H1 (cell line): ENCODE data around the gene ECD. TPM values are rescaled to one million over a fixed set of nuclear protein-coding genes. Genes with fewer than 3 reads are reported as not detected.

Experiments
- CTCF ChIA-PET: fragments of 300-600 bp; sonication (Branson Sonifier 250); formaldehyde crosslinking; loops from one replicate; lab custom pipeline; 2021; ENCODE audit not compliant: partially characterized antibody; lab: Charles Lee
- POLR2A ChIA-PET: fragments of 300-600 bp; sonication (Branson Sonifier 250); formaldehyde crosslinking; loops from one replicate; lab custom pipeline; 2021; ENCODE audit warnings: inconsistent platforms; ENCODE audit not compliant: partially characterized antibody; lab: Charles Lee
- DNase-seq, 2 experiments: peaks; one replicate each; pipeline versions ENCODE4 v3.0.0 to v3.0.0-alpha.2; 2010 to 2022; ENCODE audit warnings: low spot score in 2 of 2, low read depth in 1 of 2, mixed read lengths in 1 of 2
- FAIRE-seq: peaks from 2 replicates; lab custom pipeline; 2011; peaks lifted over from hg19 to GRCh38; lab: Jason Lieb, UNC
- H2AFZ ChIP-seq: 2 replicates; pipeline ENCODE4 v1.8.1; 2012; ENCODE audit warnings: low read length, inconsistent platforms
- H2AK5ac ChIP-seq: 2 replicates; pipeline ENCODE4 v1.6.1; 2013; ENCODE audit warnings: low read depth, low read length
- H2BK120ac ChIP-seq: replicated peaks from 2 replicates; pipeline ENCODE3; 2013; ENCODE audit warnings: low read depth, low read length, inconsistent platforms
- H2BK12ac ChIP-seq: 2 replicates; pipeline ENCODE4 v1.6.1; 2013; ENCODE audit warnings: low read depth, low read length
- H2BK15ac ChIP-seq: 2 replicates; pipeline ENCODE4 v1.6.1; 2013; ENCODE audit warnings: low read length
- H2BK20ac ChIP-seq: 2 replicates; pipeline ENCODE4 v1.6.1; 2013; ENCODE audit warnings: low read length
- H2BK5ac ChIP-seq: 2 replicates; pipeline ENCODE4 v1.6.1; 2013; ENCODE audit warnings: low read depth, low read length
- H3K14ac ChIP-seq: 2 replicates; pipeline ENCODE4 v1.6.1; 2013; ENCODE audit warnings: inconsistent platforms; ENCODE audit not compliant: insufficient read length
- H3K18ac ChIP-seq: 2 replicates; pipeline ENCODE4 v1.6.1; 2013; ENCODE audit warnings: low read length; ENCODE audit errors: extremely low read depth
- H3K23ac ChIP-seq: 2 replicates; pipeline ENCODE4 v1.6.1; 2013; ENCODE audit warnings: inconsistent platforms; ENCODE audit not compliant: insufficient read length
- H3K23me2 ChIP-seq: 2 replicates; pipeline ENCODE4 v1.6.1; 2013; ENCODE audit warnings: low read depth, low read length
- H3K27ac ChIP-seq: 2 replicates; pipeline ENCODE4 v1.6.1; 2011; ENCODE audit warnings: low read depth, low read length, inconsistent platforms
- H3K27me3 ChIP-seq, 4 experiments: replicated peaks in 1 of 4; 1 replicate in 1 of 4; 2 replicates in 3 of 4; pipeline versions ENCODE4 v1.6.1 to v1.8.1; 2011 to 2013; ENCODE audit warnings: low read length in 3 of 4, mild to moderate bottlenecking in 3 of 4, inconsistent platforms in 2 of 4, mixed read lengths in 2 of 4, moderate library complexity in 1 of 4; ENCODE audit not compliant: control insufficient read depth in 3 of 4, insufficient read depth in 3 of 4; ENCODE audit errors: extremely low read depth in 1 of 4
- H3K36me3 ChIP-seq, 4 experiments: 2 replicates each; pipeline versions ENCODE4 v1.6.1 to v1.8.1; 2011 to 2013; ENCODE audit warnings: mild to moderate bottlenecking in 4 of 4, low read length in 3 of 4, moderate library complexity in 2 of 4, control low read depth in 1 of 4, inconsistent platforms in 1 of 4; ENCODE audit not compliant: insufficient read depth in 4 of 4, control insufficient read depth in 2 of 4
- H3K4ac ChIP-seq: replicated peaks from 2 replicates; pipeline ENCODE3; 2013; ENCODE audit warnings: low read length, low read depth, mixed read lengths, inconsistent platforms; ENCODE audit not compliant: insufficient read length
- H3K4me1 ChIP-seq, 4 experiments: replicated peaks in 1 of 4; 1 replicate in 1 of 4; 2 replicates in 3 of 4; pipeline versions ENCODE4 v1.6.1 to v1.8.1; 2011 to 2013; ENCODE audit warnings: low read length in 3 of 4, inconsistent platforms in 2 of 4, mixed read lengths in 1 of 4; ENCODE audit not compliant: insufficient read depth in 4 of 4, control insufficient read depth in 3 of 4
- H3K4me2 ChIP-seq, 2 experiments: 2 replicates each; pipeline versions ENCODE4 v1.6.1 to v1.8.1; 2011 to 2013; ENCODE audit warnings: low read depth in 2 of 2, low read length in 2 of 2, control low read depth in 1 of 2, inconsistent platforms in 1 of 2, mild to moderate bottlenecking in 1 of 2; ENCODE audit not compliant: insufficient read depth in 1 of 2
- H3K4me3 ChIP-seq, 4 experiments: fragments of 200-600, 300-600 bp in 1 of 4; sonication (generic), shearing (Covaris generic), sonication (Bioruptor Twin) in 1 of 4; 2 replicates each; pipeline versions ENCODE4 v1.5.1 to v1.8.1; 2011 to 2016; ENCODE audit warnings: low read length in 4 of 4, low read depth in 3 of 4, control low read depth in 2 of 4, inconsistent platforms in 2 of 4, mild to moderate bottlenecking in 2 of 4, mixed read lengths in 1 of 4, moderate library complexity in 1 of 4; ENCODE audit not compliant: insufficient read depth in 2 of 4; ENCODE audit errors: extremely low read depth in 1 of 4
- H3K56ac ChIP-seq: replicated peaks from 2 replicates; pipeline ENCODE3; 2013; ENCODE audit warnings: low read depth, mild to moderate bottlenecking, mixed read lengths, low read length, inconsistent platforms; ENCODE audit not compliant: insufficient read length
- H3K79me1 ChIP-seq: 2 replicates; pipeline ENCODE4 v1.6.1; 2013; ENCODE audit warnings: low read depth, low read length, control low read depth
- H3K79me2 ChIP-seq, 2 experiments: 2 replicates each; pipeline versions ENCODE4 v1.6.1 to v1.8.1; 2012 to 2013; ENCODE audit warnings: low read length in 2 of 2, mild to moderate bottlenecking in 2 of 2, inconsistent platforms in 1 of 2; ENCODE audit not compliant: insufficient read depth in 2 of 2, control insufficient read depth in 1 of 2
- H3K9ac ChIP-seq, 4 experiments: replicated peaks in 1 of 4; 1 replicate in 1 of 4; 2 replicates in 3 of 4; pipeline versions ENCODE4 v1.6.1 to v1.8.1; 2011 to 2013; ENCODE audit warnings: low read depth in 3 of 4, low read length in 3 of 4, control low read depth in 2 of 4, mild to moderate bottlenecking in 2 of 4, moderate library complexity in 2 of 4, inconsistent platforms in 1 of 4; ENCODE audit errors: extremely low read depth in 1 of 4
- H3K9me3 ChIP-seq, 2 experiments: 2 replicates each; pipeline versions ENCODE4 v1.6.1 to v1.8.1; 2012 to 2013; ENCODE audit warnings: mild to moderate bottlenecking in 2 of 2, moderate library complexity in 2 of 2, control low read depth in 1 of 2, inconsistent platforms in 1 of 2, low read depth in 1 of 2, low read length in 1 of 2, mixed read lengths in 1 of 2; ENCODE audit not compliant: insufficient read depth in 2 of 2
- H4K20me1 ChIP-seq, 2 experiments: replicated peaks in 1 of 2; 2 replicates each; pipeline versions ENCODE3 to v1.8.1; 2011 to 2013; ENCODE audit warnings: inconsistent platforms in 2 of 2, low read length in 2 of 2, mild to moderate bottlenecking in 1 of 2; ENCODE audit not compliant: insufficient read depth in 2 of 2, control insufficient read depth in 1 of 2
- H4K5ac ChIP-seq: 2 replicates; pipeline ENCODE4 v1.6.1; 2013; ENCODE audit warnings: low read length, low read depth, mixed read lengths, inconsistent platforms; ENCODE audit not compliant: insufficient read length
- H4K8ac ChIP-seq: 2 replicates; pipeline ENCODE4 v1.8.0; 2013; ENCODE audit warnings: mild to moderate bottlenecking, moderate library complexity, low read length, inconsistent platforms; ENCODE audit not compliant: insufficient read depth; ENCODE audit errors: extremely low read depth
- H4K91ac ChIP-seq: replicated peaks from 2 replicates; pipeline ENCODE3; 2013; ENCODE audit warnings: low read length, mixed read lengths, inconsistent platforms; ENCODE audit not compliant: insufficient read length
- JUN ChIP-seq: IDR thresholded peaks from 2 replicates; pipeline ENCODE4 v1.6.1; 2011; ENCODE audit warnings: low read depth, mild to moderate bottlenecking, improper control_type of control experiment, low read length
- MAFK ChIP-seq: IDR thresholded peaks from 2 replicates; pipeline ENCODE4 v1.6.1; 2012; ENCODE audit warnings: low read depth, mild to moderate bottlenecking, improper control_type of control experiment, low read length
- SIRT6 ChIP-seq: IDR thresholded peaks from one replicate; pipeline ENCODE4 v1.7.1; 2012; ENCODE audit warnings: low read length, inconsistent platforms
- SP2 ChIP-seq: IDR thresholded peaks from 2 replicates; pipeline ENCODE4 v1.6.1; 2012; ENCODE audit warnings: mild to moderate bottlenecking, low read length, inconsistent platforms
- TAF1 ChIP-seq: IDR thresholded peaks from 2 replicates; pipeline ENCODE4 v1.6.1; 2011; ENCODE audit warnings: mild to moderate bottlenecking, low read depth, low read length
- TBP ChIP-seq: IDR thresholded peaks from 2 replicates; pipeline ENCODE4 v1.6.1; 2011; ENCODE audit warnings: low read depth, low read length, improper control_type of control experiment
- TCF12 ChIP-seq: IDR thresholded peaks from 2 replicates; pipeline ENCODE4 v1.6.1; 2011; ENCODE audit warnings: low read depth, mild to moderate bottlenecking, low read length
- USF2 ChIP-seq: IDR thresholded peaks from 2 replicates; pipeline ENCODE4 v1.6.1; 2011; ENCODE audit warnings: low read length, improper control_type of control experiment
- WGBS, 2 experiments: shearing (Covaris generic) in 1 of 2; methylation state at CpG; one replicate each; pipeline versions ENCODE4 v1.1.6 to v1.1.7; 2013 to 2015; ENCODE audit warnings: low lambda C conversion rate in 2 of 2, mixed read lengths in 2 of 2, inconsistent platforms in 1 of 2, low coverage in 1 of 2, missing lambda C conversion rate in 1 of 2; ENCODE audit not compliant: insufficient replicate concordance in 2 of 2, insufficient coverage in 1 of 2, insufficient read length in 1 of 2; ENCODE audit errors: extremely low coverage in 1 of 2, missing lambda C conversion rate in 1 of 2; 5-methylcytosine and 5-hydroxymethylcytosine counted together
- polyA plus RNA-seq, 7 experiments: library from polyadenylated mRNA; depleted of rRNA in 3 of 7; stranded (reverse) in 5 of 7; unstranded in 2 of 7; fragments of >200 nt in 5 of 7; fragments of 200-250 nt in 2 of 7; gene quantifications; 1 replicate in 5 of 7; 2 replicates in 1 of 7; 4 replicates in 1 of 7; pipeline versions ENCODE4 v1.2.1 to v1.2.3, GENCODE V29; 2011 to 2013; ENCODE audit warnings: missing spikeins in 2 of 7, mixed read lengths in 2 of 7
- total RNA-seq: library from RNA; stranded (reverse); fragmentation: NEBNext Ultra II Directional; extraction: Animal tissue kit (Norgen Biotek cat#: 25700); gene quantifications from 2 replicates; pipeline ENCODE4 v1.2.1, GENCODE V29; 2021

The ECD gene
- total and polyA plus RNA-seq, 2 of the 8 experiments (the other 6 are each of a cell fraction or from before 2014, with no cell fraction given), result 27.1 to 38.0 TPM

GRCh38 chr10:73099141-73099540, 68.7 kb downstream of the ECD start:
- no peaks in the 10 kb centered on the region for H4K20me1 ChIP-seq
- no peaks in the 10 kb centered on the region for H3K27me3 ChIP-seq
- no peak overlapping the region for H2BK12ac ChIP-seq
- H2BK15ac ChIP-seq, result no peak overlapping the region
- H2BK120ac ChIP-seq, result no peak overlapping the region
- no peak overlapping the region for H3K56ac ChIP-seq
- TF ChIP-seq TBP, result no peak
- no peak for TF ChIP-seq MAFK
- no peak for TF ChIP-seq JUN
- TF ChIP-seq TAF1, result no peak
- TF ChIP-seq SIRT6, result no peak
- no peak for TF ChIP-seq TCF12
- TF ChIP-seq SP2, result no peak
- no peak for TF ChIP-seq USF2
- no peak overlapping the region for H3K27ac ChIP-seq
- DNase-seq (no peak), FAIRE-seq (no peak)
- no peak overlapping the region for H3K18ac ChIP-seq
- no peak overlapping the region for H3K14ac ChIP-seq
- H3K4ac ChIP-seq, result no peak overlapping the region
- H2BK20ac ChIP-seq, result no peak overlapping the region
- no peak overlapping the region for H3K23ac ChIP-seq
- no peaks in the 10 kb centered on the region; the same call in 1 of the 2 replicates for H3K23me2 ChIP-seq
- POLR2A ChIA-PET, result interaction anchor here (0.9 to 8.0 kb wide), 2 partner anchors 9 to 14 kb away, joined by 3 to 82 read pairs; partner anchors contain the start of gene NUDT13
- H3K9me3 ChIP-seq, result no peaks in the 10 kb centered on the region
- H4K5ac ChIP-seq, result no peak overlapping the region
- no peak overlapping the region for H4K91ac ChIP-seq
- peaks cover 0 to 2% (median 0%) of the 10 kb centered on the region in 4 experiments; a peak in 1 of 7 replicates for H3K4me1 ChIP-seq
- no peaks in the 10 kb centered on the region for H3K36me3 ChIP-seq
- no peak overlapping the region for H3K4me3 ChIP-seq
- CTCF ChIA-PET, result interaction anchor here (0.6 to 6.9 kb wide), 5 partner anchors 10 to 59 kb away, joined by 4 to 41 read pairs (median 4); partner anchors contain the start of gene NUDT13
- no peak overlapping the region for H4K8ac ChIP-seq
- no peak overlapping the region for H3K4me2 ChIP-seq
- H2BK5ac ChIP-seq, result no peak overlapping the region
- no peak overlapping the region for H2AFZ ChIP-seq
- no peak overlapping the region for H3K9ac ChIP-seq
- WGBS, 2 experiments, result 71% methylated on average over 1 of the region's 1 CpG; no CpG with 5 or more reads in 1 of the 2 experiments
- H2AK5ac ChIP-seq, result no peak overlapping the region
- H3K79me2 ChIP-seq, result peaks cover 0 to 10% of the 10 kb centered on the region in 2 experiments; a peak in 3 of 4 replicates
- H3K79me1 ChIP-seq, result no peaks in the 10 kb centered on the region
